Measurements from ENCODE around the gene MFSD2A.
A peak's percentile ranks its signal among the peaks of the same experiment; 100 is the strongest.
"Not testable (repeated sequence)": the region's sequence is repeated elsewhere in the genome, so short reads cannot be mapped to it uniquely, and the experiment has no call there.

Gene MFSD2A

GRCh38 chr1:39969048-39969447 is 14.1 kb downstream of the MFSD2A start:
- no peak for DNase-seq

GRCh38 chr1:39969531-39970270 is 14.8 kb downstream of the MFSD2A start:
- DNase-seq, result no peak

- DNase-seq, result no peak
Observed at GRCh38 chr1:39970274-39970673, 15.3 kb downstream of the MFSD2A start.

GRCh38 chr1:39971138-39971537 is 16.2 kb downstream of the MFSD2A start:
- DNase-seq, result no peak

- peak; percentile 72 for DNase-seq
Observed at GRCh38 chr1:39973503-39974135, 18.7 kb downstream of the MFSD2A start.

- no peak for DNase-seq
Observed at GRCh38 chr1:39976732-39977131, 21.8 kb downstream of the MFSD2A start.

- DNase-seq, result no peak
Observed at GRCh38 chr1:39977202-39977601, 22.3 kb downstream of the MFSD2A start.

- no peak for DNase-seq
Observed at GRCh38 chr1:39979654-39980053, 24.7 kb downstream of the MFSD2A start.

GRCh38 chr1:39980555-39981313 is 25.8 kb downstream of the MFSD2A start:
- DNase-seq, result no peak

GRCh38 chr1:39981385-39981784 is 26.4 kb downstream of the MFSD2A start:
- no peak for DNase-seq

GRCh38 chr1:39981945-39982344 is 27.0 kb downstream of the MFSD2A start:
- no peak for DNase-seq

- not testable (repeated sequence) for DNase-seq
Observed at GRCh38 chr1:39984480-39984879, 29.5 kb downstream of the MFSD2A start.

GRCh38 chr1:39984951-39985350 is 30.0 kb downstream of the MFSD2A start:
- no peak for DNase-seq

GRCh38 chr1:39987869-39988268 is 32.9 kb downstream of the MFSD2A start:
- DNase-seq, result no peak

GRCh38 chr1:39988618-39989343 is 33.8 kb downstream of the MFSD2A start:
- DNase-seq, result no peak

GRCh38 chr1:39990428-39990827 is 35.5 kb downstream of the MFSD2A start:
- DNase-seq, result no peak

GRCh38 chr1:39992234-39992633 is 37.3 kb downstream of the MFSD2A start:
- no peak for DNase-seq

GRCh38 chr1:39992888-39993287 is 37.9 kb downstream of the MFSD2A start:
- DNase-seq, result no peak

- DNase-seq, result no peak
Observed at GRCh38 chr1:39995973-39996393, 41.0 kb downstream of the MFSD2A start.

- DNase-seq, result no peak
Observed at GRCh38 chr1:39996396-39997004, 41.6 kb downstream of the MFSD2A start.

GRCh38 chr1:40001456-40001855 is 46.5 kb downstream of the MFSD2A start:
- DNase-seq, result no peak
